GM12865 (cell line): ENCODE data around the gene KCNK10.

ENCODE experiments used
- DNase-seq: peaks from one replicate; pipeline ENCODE4 v3.0.0; 2010; ENCODE audit warnings: low read depth
- H3K4me3 ChIP-seq: 2 replicates; pipeline ENCODE4 v1.5.1; 2011; ENCODE audit warnings: mild to moderate bottlenecking, low read depth, low read length, control low read depth
- CTCF ChIP-seq: IDR thresholded peaks from 2 replicates; pipeline ENCODE4 v1.5.1; 2011; ENCODE audit warnings: low read length, control low read depth, low read depth, inconsistent platforms; ENCODE audit not compliant: insufficient read depth; ENCODE audit errors: missing control alignments

KCNK10 gene

GRCh38 chr14:88251650-88252049 lies 71.4 kb downstream of the KCNK10 start:
- DNase-seq: no peak
- no peak for TF ChIP-seq CTCF

GRCh38 chr14:88249266-88249665 lies 73.8 kb downstream of the KCNK10 start:
- no peak overlapping the region for H3K4me3 ChIP-seq
- DNase-seq: no peak
- TF ChIP-seq CTCF: no peak

More at GRCh38 chr14:88251650-88252049, 71.4 kb downstream of the KCNK10 start:
- H3K4me3 ChIP-seq: no peak overlapping the region

GRCh38 chr14:88248606-88249005 lies 74.5 kb downstream of the KCNK10 start:
- no peak for DNase-seq

GRCh38 chr14:88247228-88247627 lies 75.8 kb downstream of the KCNK10 start:
- H3K4me3 ChIP-seq: no peak overlapping the region
- TF ChIP-seq CTCF: no peak
- DNase-seq: no peak

More at GRCh38 chr14:88248606-88249005, 74.5 kb downstream of the KCNK10 start:
- no peak for TF ChIP-seq CTCF
- no peak overlapping the region for H3K4me3 ChIP-seq

GRCh38 chr14:88245321-88245720 lies 77.7 kb downstream of the KCNK10 start:
- TF ChIP-seq CTCF: no peak

GRCh38 chr14:88243946-88244345 lies 79.1 kb downstream of the KCNK10 start:
- no peak for TF ChIP-seq CTCF
- no peak overlapping the region for H3K4me3 ChIP-seq
- no peak for DNase-seq

More at GRCh38 chr14:88245321-88245720, 77.7 kb downstream of the KCNK10 start:
- no peak for DNase-seq
- no peak overlapping the region for H3K4me3 ChIP-seq

- DNase-seq: no peak
- H3K4me3 ChIP-seq: no peak overlapping the region
- TF ChIP-seq CTCF: no peak
These were observed 80.6 kb downstream of the KCNK10 start for GRCh38 chr14:88242446-88242845.
